Mesodermal cell (in vitro differentiated cells): ENCODE results near the gene FOLR3.

ENCODE experiments used
- H3K27ac ChIP-seq: 2 replicates; pipeline ENCODE4 v1.7.0; 2013; ENCODE audit warnings: mild to moderate bottlenecking, low read depth, low read length, moderate library complexity; ENCODE audit not compliant: severe bottlenecking
- H3K36me3 ChIP-seq: 2 replicates; pipeline ENCODE4 v1.7.1; 2013; ENCODE audit warnings: mild to moderate bottlenecking, low read length, moderate library complexity; ENCODE audit not compliant: control insufficient read depth, insufficient read depth
- H3K4me1 ChIP-seq: one replicate; pipeline ENCODE4 v1.7.1; 2013; ENCODE audit warnings: mild to moderate bottlenecking, low read length; ENCODE audit not compliant: insufficient read depth, control insufficient read depth, poor library complexity, severe bottlenecking
- H3K4me3 ChIP-seq: 2 replicates; pipeline ENCODE4 v1.7.0; 2013; ENCODE audit warnings: low read length, control low read depth, mild to moderate bottlenecking; ENCODE audit not compliant: insufficient read depth, poor library complexity, severe bottlenecking; ENCODE audit errors: extremely low read depth
- H3K9me3 ChIP-seq: 2 replicates; pipeline ENCODE4 v1.7.1; 2013; ENCODE audit warnings: mild to moderate bottlenecking, low read length, moderate library complexity; ENCODE audit not compliant: control insufficient read depth
- WGBS, 2 experiments: methylation state at CpG; one replicate each; pipeline ENCODE4 v1.1.5; 2013; ENCODE audit warnings: missing lambda C conversion rate in 2 of 2; ENCODE audit not compliant: insufficient coverage in 2 of 2; 5-methylcytosine and 5-hydroxymethylcytosine counted together

The FOLR3 gene

DNA sequence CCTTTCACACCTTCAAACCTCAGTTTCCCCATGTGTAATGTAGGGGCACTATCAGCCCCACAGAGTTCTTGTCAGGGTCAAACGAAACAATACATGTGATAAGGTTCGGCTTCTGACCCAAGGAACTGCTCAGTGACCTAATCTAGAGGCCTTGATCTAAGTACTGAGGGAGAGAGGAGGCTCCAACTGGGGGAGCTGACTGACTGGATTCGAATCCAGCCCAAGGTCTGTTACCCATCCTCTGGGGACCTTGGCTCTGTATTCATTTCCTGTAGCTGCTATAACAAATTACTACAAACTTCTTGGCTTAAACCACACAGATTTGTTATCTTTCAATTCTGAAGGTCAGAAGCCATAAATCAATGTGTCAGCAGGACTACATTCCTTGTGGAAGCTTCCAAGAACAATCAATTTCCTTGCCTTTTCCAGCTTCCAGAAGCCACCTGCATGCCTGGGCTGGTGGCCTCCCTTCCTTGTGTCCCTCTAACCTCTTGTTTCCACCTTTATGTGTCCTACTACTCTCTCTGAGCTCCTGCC lies 12.3 kb upstream of the FOLR3 start:
- no peak overlapping the region for H3K4me3 ChIP-seq
- 100% methylated on average over 1 of the region's 3 CpGs; no CpG with 5 or more reads in 1 of the 2 experiments for WGBS, 2 experiments

DNA sequence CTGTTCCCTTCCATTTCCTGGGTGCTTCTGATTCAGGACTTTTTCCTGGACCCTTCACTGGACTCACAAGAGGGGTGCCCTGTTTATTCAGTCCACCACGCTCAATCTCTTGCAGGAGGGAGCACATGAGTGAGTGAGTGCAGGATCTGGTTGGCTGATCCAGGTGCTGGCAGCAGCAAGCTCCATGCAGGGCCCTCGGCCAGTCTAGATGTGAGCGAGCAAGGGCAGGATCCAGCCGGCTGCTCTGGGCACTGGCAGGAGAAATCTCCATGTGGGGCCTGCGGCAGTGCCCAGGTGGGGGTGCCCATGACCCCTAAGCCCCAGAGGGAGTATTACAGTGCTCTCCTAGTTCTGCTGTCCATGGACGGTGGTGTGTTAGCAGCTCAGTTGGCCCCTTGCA lies 11.5 kb upstream of the FOLR3 start:
- Histone ChIP-seq H3K9me3 (peaks cover 34% of the 10 kb centered on the region), H3K27ac (no peak overlapping the region), H3K4me1 (no peaks in the 10 kb centered on the region), H3K36me3 (no peaks in the 10 kb centered on the region), H3K4me3 (no peak overlapping the region)
- 84 to 89% methylated on average over 6 of the region's 6 CpGs for WGBS, 2 experiments

More for the DNA sequence above, 12.3 kb upstream of the FOLR3 start:
- Histone ChIP-seq H3K36me3 (no peaks in the 10 kb centered on the region), H3K4me1 (no peaks in the 10 kb centered on the region), H3K9me3 (peaks cover 26% of the 10 kb centered on the region), H3K27ac (no peak overlapping the region)

DNA sequence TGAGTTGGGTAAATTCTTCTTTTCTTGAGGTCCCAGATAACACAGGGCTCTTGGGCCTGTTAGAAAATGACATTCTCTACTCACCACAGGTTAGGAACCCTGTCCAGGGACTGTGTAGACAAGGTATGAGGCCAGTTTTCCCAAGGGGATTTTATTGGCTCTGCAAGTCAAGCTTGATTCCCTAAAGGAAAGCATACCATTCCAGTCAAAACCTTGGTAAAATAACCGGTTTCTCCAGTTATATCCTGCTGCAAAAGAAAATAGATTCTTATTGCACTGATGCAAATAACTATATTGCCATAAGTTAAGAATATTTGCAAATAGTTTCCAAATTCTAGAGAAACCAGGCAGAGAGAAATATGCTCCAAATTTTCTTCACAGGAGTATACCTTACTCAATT lies 9.6 kb upstream of the FOLR3 start:
- WGBS, 2 experiments, result no CpG with 5 or more reads among the region's 1 CpG
- peaks cover 47% of the 10 kb centered on the region for H3K9me3 ChIP-seq
- H3K4me3 ChIP-seq, result no peak overlapping the region
- H3K36me3 ChIP-seq, result no peaks in the 10 kb centered on the region
- no peaks in the 10 kb centered on the region for H3K4me1 ChIP-seq
- no peak overlapping the region for H3K27ac ChIP-seq

DNA sequence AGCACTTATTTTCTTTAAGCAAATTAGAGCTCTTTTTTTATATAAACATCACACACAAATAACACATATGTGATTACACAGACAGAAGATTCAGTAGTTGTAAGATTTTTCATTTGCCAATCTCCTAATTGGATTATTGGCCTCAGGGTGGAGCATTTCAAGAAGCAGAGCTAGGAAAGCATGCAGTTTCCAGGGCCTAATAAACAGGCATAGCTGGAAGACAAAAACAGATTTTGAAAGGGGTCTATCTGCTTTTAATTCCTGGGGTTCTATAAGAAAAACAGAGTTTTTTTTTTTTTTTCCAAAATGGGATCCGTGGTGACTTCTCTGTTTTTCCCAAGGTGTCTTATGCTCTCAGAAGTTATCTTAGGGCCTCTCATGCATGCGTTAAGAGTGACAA lies 7.6 kb upstream of the FOLR3 start:
- Histone ChIP-seq H3K36me3 (no peaks in the 10 kb centered on the region), H3K27ac (no peak overlapping the region), H3K9me3 (peaks cover 47% of the 10 kb centered on the region), H3K4me3 (no peak overlapping the region), H3K4me1 (no peaks in the 10 kb centered on the region)
- WGBS, 2 experiments, result 0 to 40% methylated on average over 1 of the region's 2 CpGs

DNA sequence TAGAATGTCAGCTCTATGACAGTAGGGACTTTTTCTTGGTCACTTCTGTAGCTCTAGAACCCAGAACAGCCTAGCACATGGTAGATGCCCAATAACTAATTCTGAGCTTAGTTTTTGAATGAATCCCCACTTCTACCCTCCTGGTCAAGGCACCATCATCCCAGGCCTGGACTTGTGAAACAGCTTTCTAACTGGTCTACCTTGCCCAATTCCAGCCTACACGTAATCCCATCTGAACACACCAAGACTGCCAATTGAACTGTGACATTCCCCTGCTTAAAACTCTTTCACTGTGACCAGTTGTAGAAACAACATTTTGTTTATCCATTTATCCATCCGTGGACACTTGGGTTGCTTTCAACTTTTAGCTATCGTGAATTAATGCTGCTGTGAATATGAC lies 6.1 kb upstream of the FOLR3 start:
- H3K4me3 ChIP-seq, result no peak overlapping the region
- H3K36me3 ChIP-seq, result no peaks in the 10 kb centered on the region
- H3K9me3 ChIP-seq, result peaks cover 41% of the 10 kb centered on the region
- no peak overlapping the region for H3K27ac ChIP-seq
- H3K4me1 ChIP-seq, result no peaks in the 10 kb centered on the region
- WGBS, 2 experiments, result 54 to 100% methylated on average over 2 of the region's 3 CpGs

DNA sequence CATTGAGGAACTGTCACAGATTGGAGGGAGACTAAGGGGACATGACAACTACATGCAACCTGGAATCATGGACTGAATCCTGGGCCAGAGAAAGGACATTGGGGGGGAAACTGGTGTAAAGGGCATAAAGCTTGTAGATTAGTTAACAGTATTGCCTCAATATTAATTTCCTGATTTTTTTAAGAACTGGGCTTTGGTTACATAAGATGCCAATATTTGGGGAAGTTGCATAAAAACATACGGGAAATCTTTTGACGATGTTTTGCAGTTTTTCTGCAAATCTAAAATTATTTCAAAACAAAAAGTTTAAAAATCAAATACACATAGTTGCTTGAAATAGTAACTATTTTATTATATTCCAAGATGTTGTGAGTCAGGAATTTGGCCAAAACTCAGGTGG lies 2.9 kb upstream of the FOLR3 start:
- Histone ChIP-seq H3K9me3 (peaks cover 25% of the 10 kb centered on the region), H3K4me3 (no peak overlapping the region), H3K27ac (no peak overlapping the region), H3K36me3 (no peaks in the 10 kb centered on the region), H3K4me1 (no peaks in the 10 kb centered on the region)
- WGBS, 2 experiments, result no CpG with 5 or more reads among the region's 2 CpGs

DNA sequence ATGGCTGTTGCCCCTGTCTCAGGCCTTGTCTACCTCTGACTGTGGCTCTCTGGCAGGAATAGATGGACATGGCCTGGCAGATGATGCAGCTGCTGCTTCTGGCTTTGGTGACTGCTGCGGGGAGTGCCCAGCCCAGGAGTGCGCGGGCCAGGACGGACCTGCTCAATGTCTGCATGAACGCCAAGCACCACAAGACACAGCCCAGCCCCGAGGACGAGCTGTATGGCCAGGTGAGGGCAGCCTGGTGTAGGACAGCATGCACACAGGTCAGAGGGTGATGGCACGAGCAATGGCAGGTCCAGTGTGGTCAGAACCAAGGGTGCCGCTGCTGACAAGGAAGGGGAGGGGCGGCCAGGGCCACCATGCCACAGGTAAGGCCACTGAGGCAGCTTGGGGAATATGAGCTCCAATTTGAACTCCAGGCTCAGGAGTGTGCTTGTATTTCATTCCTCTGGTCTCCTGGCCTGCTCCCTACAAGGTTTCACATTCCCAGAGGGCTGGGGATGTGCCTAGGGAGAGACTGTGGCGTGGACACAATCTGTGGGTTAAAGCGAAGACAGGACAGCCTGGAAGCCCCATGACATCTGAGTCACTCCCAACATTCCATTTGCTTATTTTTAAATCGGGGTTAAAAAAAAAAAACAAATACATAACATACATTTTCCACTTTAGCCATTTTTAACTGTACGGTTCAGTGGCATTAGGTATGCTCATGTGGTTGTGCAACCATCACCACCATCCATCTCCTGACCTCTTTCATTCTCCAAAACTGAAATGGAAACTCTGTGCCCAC lies 562 bp downstream of the FOLR3 start:
- H3K4me1 ChIP-seq, result no peaks in the 10 kb centered on the region
- WGBS, 2 experiments, result 92 to 94% methylated on average over 12 to 14 of the region's 14 CpGs
- no peaks in the 10 kb centered on the region for H3K36me3 ChIP-seq
- no peak overlapping the region for H3K4me3 ChIP-seq
- no peaks in the 10 kb centered on the region for H3K9me3 ChIP-seq
- no peak overlapping the region for H3K27ac ChIP-seq

DNA sequence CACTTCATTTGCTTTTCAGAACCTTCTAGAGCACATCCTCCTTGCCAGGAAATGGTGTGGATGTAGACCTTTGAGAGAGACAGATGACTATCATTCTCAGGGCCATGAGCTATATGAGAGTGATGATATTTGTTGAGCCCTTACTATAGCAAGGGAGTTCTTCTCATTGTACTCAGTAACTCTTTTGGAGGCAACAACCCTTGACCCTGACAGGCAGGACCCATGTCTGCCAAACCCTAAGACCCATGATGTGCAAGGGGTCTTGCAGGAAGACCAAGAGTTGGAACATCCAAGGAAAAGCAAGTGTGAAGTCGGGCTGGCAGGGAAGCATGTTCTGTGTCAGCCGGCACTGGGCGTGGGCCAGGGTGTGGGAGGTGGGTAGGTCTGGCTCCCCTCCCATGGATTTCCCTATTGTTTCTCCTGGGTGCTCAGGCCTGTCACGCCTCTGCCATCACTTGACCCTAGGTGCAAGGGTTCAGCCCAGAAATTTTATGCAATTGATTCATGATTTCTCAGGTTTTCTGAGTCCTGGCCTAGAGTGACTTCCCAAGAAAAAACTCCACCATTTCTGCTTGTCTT lies 1.2 kb downstream of the FOLR3 start:
- H3K4me3 ChIP-seq, result no peak overlapping the region
- H3K27ac ChIP-seq, result no peak overlapping the region
- 76 to 90% methylated on average over 2 to 3 of the region's 4 CpGs for WGBS, 2 experiments
- H3K36me3 ChIP-seq, result no peaks in the 10 kb centered on the region
- H3K4me1 ChIP-seq, result no peaks in the 10 kb centered on the region
- H3K9me3 ChIP-seq, result no peaks in the 10 kb centered on the region

DNA sequence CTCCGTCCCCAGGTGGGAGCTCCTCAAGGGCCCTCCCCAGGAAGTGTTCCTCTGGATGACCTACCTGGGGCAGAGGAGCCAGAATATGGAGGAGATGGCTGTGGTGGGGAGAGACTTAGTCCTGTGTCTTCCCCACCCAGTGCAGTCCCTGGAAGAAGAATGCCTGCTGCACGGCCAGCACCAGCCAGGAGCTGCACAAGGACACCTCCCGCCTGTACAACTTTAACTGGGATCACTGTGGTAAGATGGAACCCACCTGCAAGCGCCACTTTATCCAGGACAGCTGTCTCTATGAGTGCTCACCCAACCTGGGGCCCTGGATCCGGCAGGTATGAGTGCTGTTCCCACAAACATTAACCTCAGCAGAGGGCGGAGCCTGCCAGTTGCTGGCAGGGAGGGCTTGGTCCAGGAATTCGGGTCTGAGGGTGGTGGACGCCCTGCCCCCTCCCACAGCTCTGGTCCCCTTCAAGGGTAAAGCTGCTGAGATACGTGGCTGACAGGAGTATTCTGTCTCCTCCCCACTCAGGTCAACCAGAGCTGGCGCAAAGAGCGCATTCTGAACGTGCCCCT lies 3.4 kb downstream of the FOLR3 start:
- Histone ChIP-seq H3K9me3 (no peaks in the 10 kb centered on the region), H3K4me1 (no peaks in the 10 kb centered on the region), H3K36me3 (no peaks in the 10 kb centered on the region), H3K27ac (no peak overlapping the region), H3K4me3 (no peak overlapping the region)
- 90 to 96% methylated on average over 7 of the region's 12 CpGs for WGBS, 2 experiments

DNA sequence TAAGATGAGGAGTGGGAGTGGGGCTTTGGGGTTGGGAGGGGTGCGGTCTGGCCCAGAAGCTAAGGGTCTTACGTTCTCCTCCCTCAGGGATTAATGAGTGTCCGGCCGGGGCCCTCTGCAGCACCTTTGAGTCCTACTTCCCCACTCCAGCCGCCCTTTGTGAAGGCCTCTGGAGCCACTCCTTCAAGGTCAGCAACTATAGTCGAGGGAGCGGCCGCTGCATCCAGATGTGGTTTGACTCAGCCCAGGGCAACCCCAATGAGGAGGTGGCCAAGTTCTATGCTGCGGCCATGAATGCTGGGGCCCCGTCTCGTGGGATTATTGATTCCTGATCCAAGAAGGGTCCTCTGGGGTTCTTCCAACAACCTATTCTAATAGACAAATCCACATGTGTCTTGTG lies 4.0 kb downstream of the FOLR3 start:
- Histone ChIP-seq H3K27ac (no peak overlapping the region), H3K4me3 (no peak overlapping the region)
- WGBS, 2 experiments, result 93 to 96% methylated on average over 9 of the region's 11 CpGs

DNA sequence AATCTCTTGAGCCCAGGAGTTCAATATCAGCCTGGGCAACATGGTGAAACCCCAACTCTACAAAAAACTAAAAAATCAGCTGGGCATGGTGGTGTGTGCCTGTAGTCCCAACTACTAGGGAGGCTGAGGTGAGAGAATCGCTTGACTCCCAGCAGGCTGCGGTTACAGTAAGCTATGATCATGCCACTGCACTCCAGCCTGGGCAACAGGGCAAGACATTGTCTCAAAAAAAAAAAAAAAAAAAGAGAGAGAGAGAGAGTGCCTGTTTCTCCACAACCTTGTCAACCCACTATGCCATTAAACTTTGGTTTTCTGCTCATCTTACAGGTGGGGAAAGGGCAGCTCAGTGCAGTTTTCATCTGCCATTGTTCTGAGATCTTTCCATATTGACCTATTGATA lies 5.1 kb downstream of the FOLR3 start:
- WGBS, 2 experiments, result 94 to 100% methylated on average over 2 of the region's 2 CpGs
- H3K27ac ChIP-seq, result no peak overlapping the region
- no peaks in the 10 kb centered on the region for H3K4me1 ChIP-seq
- no peaks in the 10 kb centered on the region for H3K9me3 ChIP-seq
- no peak overlapping the region for H3K4me3 ChIP-seq
- no peaks in the 10 kb centered on the region for H3K36me3 ChIP-seq

More for the DNA sequence above, 4.0 kb downstream of the FOLR3 start:
- Histone ChIP-seq H3K4me1 (no peaks in the 10 kb centered on the region), H3K9me3 (no peaks in the 10 kb centered on the region), H3K36me3 (no peaks in the 10 kb centered on the region)
